ENCODE data around the gene ZNF93.
A peak's percentile ranks its signal among the peaks of the same experiment; 100 is the strongest.
"Not testable (repeated sequence)": the region's sequence is repeated elsewhere in the genome, so short reads cannot be mapped to it uniquely, and the experiment has no call there.

GRCh38 chr19:19959151-19959799 is 58.5 kb downstream of the ZNF93 start:
- peak; percentile 23 for TF ChIP-seq CTCF (IDR thresholded peaks at IDR 0.05; ENCODE audit: insufficient read depth, low read depth, low read length)
- not testable (repeated sequence) for TF ChIP-seq EZH2 (IDR thresholded peaks at IDR 0.05; ENCODE audit: insufficient read depth, low read length)

All from astrocyte (in vitro differentiated cells and primary cell).